ENCODE measurements around the gene LRMDA.
"Not testable (repeated sequence)": the region's sequence is repeated elsewhere in the genome, so short reads cannot be mapped to it uniquely, and the experiment has no call there.

The LRMDA gene

DNA sequence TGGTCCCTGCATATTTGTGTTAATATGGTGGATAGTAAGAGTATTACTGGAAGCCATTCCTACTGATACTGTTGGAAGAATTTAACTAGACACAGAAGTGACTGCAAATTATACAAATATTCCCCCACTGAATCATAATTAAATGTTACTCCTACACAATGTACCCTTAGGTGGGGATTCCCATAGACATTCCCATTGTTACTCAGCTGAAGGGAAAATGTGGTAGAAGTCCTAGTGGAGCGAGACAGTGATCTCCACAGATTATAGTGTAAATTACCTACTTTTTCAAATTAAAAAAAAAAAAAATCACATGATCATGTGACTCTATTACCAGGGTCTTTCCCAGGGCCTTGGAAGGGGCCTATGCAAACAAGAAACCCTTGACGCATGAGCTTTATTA lies 611.8 kb downstream of the LRMDA start:
- DNase-seq (ENCODE audit: low read depth), result no peak
- no peak overlapping the region for H3K4me3 ChIP-seq (ENCODE audit: low read depth, low read length)

DNA sequence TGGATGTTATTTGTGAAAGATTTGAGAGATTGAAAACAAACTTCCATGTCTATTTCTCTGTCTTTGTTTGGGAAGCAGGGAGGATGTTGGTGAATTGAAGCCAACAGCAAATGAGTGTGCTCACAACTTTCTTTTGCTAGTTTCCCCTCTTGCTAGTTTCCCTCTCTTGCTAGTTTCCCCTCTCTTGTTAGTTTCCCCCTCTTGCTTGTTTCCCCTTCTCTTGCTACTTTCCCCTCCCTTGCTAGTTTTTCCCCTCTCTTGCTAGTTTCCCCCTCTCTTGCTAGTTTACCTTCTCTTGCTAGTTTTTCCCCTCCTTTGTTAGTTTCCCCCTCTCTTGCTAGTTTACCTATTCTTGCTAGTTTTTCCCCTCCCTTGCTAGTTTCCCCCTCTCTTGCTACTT lies 613.3 kb downstream of the LRMDA start:
- DNase-seq (ENCODE audit: low read depth), result no peak

DNA sequence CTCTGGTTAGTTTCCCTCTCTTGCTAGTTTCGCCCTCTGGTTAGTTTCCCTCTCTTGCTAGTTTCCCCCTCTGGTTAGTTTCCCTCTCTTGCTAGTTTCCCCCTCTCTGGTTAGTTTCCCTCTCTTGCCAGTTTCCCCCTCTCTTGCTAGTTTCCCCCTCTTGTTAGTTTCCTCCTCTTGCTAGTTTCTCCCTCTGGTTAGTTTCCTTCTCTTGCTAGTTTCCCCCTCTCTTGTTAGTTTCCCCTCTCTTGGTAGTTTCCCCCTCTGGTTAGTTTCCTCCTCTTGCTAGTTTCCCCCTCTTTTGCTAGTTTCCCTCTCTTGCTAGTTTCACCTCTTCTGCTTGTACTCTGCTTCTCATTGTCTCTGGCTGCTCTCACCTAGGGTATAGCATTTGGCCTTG lies 613.8 kb downstream of the LRMDA start:
- DNase-seq (ENCODE audit: low read depth), result no peak
- H3K4me3 ChIP-seq (ENCODE audit: low read depth, low read length), result no peak overlapping the region

More for the DNA sequence above, 613.3 kb downstream of the LRMDA start:
- H3K4me3 ChIP-seq (ENCODE audit: low read depth, low read length), result no peak overlapping the region

DNA sequence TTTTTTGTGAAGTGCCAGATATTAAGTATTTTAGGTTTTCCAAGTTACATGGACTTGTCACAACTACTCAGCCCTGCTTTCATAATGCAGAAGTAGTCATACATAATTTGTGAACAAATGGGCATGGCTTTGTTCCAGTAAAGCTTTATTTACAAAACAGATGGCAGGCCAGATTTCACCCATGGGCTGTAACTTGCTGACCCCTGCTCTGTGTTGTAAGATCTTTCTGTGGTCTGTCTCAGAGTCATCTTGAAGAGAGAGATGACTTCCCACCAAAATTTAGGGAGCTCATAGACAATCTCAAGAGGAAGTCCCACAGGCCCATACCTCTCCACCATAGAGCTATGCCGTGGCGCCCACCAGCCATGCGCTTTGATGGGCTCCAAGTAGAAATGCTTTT lies 616.1 kb downstream of the LRMDA start:
- no peak for DNase-seq (ENCODE audit: low read depth)
- H3K4me3 ChIP-seq (ENCODE audit: low read depth, low read length), result no peak overlapping the region

DNA sequence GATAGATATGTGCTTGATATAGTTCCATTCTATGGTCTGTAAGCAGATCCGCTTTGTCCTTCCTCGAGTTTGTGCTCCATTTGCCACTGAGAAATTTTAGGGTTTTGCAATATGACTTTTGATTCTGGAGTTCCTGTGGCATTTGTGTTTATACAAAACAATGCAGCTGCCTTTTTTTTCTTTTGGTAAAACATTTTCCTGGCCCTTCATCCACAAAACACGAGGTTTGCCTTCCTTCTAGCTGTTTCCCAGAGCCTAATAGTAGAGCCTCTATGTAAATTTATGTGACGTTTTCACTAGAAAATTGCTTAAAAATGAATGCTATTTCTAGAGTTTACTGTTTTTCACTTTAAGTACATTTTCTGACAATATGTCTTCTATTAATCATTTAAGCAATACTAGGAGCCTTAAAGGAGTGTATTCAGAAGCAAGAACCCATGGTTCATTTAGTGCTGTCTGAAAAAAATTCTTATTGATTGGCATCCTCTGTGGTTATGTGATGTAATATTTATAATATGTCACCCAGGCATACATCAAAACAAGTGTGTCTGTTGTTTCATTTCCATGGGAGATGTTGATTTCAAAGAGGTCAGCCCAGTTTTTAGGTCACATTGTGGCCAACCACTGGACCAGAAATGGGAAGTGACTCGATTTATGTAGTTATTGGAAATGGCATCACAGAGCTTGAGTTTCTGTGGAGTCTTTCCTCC lies 618.3 kb downstream of the LRMDA start:
- no peak for DNase-seq (ENCODE audit: low read depth)
- H3K4me3 ChIP-seq (ENCODE audit: low read depth, low read length), result no peak overlapping the region

DNA sequence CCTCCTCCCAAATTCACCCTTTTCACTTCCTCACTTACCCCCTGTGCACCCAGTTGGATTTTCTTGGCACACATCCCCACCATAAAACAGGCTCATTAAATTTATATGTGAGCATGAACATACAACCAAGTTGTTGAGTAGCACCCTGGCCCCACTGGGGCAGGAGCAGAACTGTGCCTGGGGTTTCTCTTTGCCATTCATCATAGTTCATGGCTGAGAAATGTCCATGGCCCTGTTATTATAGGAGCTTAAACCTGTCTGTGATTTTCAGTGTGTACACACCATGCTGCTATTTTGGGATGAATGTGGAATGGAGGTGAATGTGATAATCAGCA lies 618.8 kb downstream of the LRMDA start:
- H3K4me3 ChIP-seq (ENCODE audit: low read depth, low read length), result no peak overlapping the region
- DNase-seq (ENCODE audit: low read depth), result no peak

DNA sequence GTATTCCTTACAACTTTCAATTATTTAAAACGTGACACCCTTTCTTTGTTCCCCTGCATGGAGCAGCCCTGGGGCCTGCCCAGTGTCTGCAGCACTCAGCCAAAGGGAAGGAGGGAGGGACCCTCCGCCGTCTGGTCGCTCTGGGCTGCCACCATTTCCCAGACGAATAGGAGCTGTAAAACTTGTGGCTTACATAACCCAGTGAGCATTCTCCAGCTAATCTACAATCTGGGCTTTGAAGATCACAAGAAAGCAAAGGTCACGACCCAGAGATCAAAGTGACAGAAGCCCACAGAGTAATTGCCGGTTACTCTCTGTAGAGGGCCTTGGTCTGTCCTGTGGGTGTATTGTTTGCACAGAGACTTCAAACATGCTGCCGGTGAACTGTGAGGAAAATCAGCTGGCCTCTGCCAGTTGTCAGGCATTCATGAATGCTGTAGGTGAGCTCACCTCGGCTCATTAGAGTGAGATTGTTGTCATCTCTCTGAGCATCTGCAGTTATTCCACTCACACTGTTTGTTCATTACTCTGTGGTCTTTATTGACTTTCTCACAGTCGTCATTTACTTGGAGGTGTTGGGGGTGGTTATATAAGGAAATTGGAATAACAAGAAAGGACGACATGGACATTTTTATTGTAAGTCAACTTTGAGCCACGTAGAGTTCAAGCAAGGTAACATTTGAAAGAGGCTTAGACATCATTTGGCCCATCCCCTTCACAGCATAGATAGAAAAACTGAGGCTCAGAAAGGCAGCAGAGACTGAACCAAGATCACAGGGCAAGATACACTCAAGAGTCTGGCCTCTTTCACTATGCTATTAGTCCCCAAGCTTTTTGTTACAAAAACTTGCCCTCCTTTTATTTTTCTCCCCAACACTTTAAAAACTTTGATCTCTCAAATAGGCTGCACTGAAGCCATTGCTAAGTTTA lies 619.8 kb downstream of the LRMDA start:
- DNase-seq (ENCODE audit: low read depth), result no peak
- H3K4me3 ChIP-seq (ENCODE audit: low read depth, low read length), result no peak overlapping the region

DNA sequence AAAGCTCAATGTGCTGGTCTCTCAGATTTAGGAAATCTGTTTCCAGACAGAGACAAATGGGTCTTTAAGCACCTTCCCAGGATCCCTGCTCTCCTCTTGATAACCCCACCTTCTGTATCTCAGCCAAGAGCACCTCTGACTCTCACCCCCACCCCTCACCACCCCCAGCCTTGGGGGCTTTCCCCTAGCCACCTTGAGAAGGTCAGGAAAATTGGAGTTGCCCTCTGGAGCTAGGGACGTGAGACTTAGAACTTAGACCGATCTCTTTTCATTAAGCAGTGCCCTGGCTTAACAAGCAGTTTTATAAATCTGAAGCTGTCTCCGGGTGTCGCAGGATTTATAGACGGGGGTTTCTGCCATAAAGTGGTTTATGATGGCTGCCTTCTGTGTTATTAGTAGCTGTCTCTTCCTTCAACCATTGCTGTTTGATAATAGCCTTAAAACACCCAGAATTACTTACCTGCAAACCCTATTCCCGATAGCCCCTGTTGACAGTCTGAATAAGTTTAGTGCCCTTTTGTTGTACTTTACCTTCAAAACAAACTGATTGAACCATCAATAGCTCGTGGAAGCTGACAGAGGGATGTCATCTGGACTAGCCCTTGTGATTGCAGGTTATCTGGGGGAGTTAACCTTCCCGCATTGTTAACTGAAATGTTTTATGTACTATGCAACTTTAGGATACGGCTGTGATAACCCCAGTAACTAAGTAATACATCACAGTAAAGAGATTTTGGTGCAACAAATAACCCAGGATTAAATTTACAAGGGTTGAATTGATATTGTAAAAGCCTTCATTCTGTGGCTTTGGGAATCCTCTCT lies 621.5 kb downstream of the LRMDA start:
- H3K4me3 ChIP-seq (ENCODE audit: low read depth, low read length), result no peak overlapping the region
- no peak for DNase-seq (ENCODE audit: low read depth)

DNA sequence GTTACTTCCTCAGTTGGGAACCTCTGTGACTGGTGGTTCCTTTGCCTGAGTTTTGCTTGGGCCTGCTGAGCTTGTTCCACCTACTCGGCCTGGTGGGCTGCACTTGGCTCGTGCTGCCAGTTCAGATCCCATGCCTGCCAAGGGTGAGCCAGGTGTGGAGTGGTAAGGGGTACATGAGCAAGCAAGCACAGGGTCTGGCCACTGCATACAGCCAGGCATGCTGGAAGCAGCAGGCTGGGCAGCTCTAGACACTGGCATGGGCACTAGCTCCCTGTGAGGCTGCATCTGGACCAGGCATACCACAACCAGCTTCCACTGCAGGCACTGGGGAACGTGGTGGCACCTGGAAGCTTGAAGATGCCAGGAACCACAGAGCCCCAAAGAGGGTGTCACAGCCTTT lies 624.0 kb downstream of the LRMDA start:
- no peak overlapping the region for H3K4me3 ChIP-seq (ENCODE audit: low read depth, low read length)
- DNase-seq (ENCODE audit: low read depth), result no peak

DNA sequence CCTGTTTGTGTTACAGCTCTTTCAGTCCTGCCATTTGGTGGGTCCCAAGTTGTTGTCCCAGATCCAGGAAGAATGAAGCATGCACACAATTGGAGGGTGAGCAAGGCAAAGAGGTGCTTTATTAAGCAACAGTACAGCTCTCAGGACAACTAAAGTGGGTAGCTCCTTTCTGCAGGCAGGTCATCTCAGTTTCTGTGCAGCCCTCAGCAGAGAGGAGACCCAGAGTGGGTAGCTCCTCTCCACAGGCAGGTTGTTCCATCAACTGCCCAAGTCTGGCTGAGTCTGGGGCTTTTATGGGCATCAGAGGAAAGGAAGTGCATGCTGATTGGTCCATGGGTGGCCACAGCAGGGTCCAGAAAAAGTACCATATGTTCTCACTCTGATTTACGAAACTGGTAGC lies 624.5 kb downstream of the LRMDA start:
- DNase-seq (ENCODE audit: low read depth), result no peak

DNA sequence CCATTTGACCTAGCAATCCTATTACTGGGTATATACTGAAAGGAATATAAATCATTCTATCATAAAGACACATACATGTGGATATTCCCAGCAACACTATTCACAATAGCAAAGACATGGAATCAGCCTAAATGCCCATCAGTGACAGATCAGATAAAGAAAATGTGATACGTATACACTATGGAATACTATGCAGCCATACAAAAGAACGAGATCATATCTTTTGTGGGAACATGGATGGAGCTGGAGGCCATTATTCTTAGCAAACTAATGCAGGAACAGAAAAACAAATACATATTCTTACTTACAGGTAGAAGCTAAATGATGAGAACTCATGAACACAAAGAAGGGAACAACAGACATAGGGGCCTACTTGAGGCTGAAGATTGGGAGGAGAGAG lies 629.6 kb downstream of the LRMDA start:
- DNase-seq (ENCODE audit: low read depth); H3K4me3 ChIP-seq (ENCODE audit: low read depth, low read length): not testable (repeated sequence)

More for the DNA sequence above, 624.5 kb downstream of the LRMDA start:
- H3K4me3 ChIP-seq (ENCODE audit: low read depth, low read length), result no peak overlapping the region

DNA sequence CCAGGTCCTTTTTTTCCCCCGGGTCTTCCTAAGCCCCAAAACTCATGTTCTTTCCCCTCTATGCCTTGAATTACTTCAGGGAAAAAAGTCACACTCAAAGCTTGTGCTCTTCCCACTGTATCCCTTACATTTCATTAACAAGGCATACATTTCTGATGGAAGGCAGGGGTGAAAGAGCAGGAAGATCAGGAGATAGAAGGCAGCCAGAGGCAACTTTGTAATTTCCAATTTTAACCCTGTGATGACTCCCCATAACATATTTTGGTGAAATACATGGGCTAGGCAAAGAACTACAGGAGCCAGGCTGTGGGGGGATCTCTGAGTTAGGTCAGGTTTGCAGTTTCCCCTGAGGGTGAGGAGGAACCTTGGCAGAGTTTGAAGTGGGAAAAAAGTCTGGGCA lies 635.0 kb downstream of the LRMDA start:
- no peak overlapping the region for H3K4me3 ChIP-seq (ENCODE audit: low read depth, low read length)
- no peak for DNase-seq (ENCODE audit: low read depth)

DNA sequence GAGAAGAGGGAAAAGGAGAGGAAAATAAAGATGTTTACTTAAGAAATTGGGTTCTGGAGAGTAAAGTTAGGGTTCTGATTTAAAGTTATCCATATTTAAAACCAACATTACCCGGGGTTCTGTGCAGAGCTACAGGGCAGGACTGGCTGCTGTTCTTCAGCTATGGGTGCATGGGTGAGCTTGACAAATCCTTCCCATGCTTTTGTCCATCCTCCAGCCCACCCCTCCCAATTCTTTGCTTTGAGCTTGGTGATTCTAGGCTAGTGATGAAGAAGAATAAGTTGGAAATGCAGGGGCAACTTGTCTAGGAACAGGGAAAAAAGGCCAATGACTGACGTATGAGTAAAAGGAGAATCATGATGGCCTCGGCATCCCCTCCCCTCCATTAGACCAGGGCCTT lies 636.0 kb downstream of the LRMDA start:
- H3K4me3 ChIP-seq (ENCODE audit: low read depth, low read length), result no peak overlapping the region
- no peak for DNase-seq (ENCODE audit: low read depth)

DNA sequence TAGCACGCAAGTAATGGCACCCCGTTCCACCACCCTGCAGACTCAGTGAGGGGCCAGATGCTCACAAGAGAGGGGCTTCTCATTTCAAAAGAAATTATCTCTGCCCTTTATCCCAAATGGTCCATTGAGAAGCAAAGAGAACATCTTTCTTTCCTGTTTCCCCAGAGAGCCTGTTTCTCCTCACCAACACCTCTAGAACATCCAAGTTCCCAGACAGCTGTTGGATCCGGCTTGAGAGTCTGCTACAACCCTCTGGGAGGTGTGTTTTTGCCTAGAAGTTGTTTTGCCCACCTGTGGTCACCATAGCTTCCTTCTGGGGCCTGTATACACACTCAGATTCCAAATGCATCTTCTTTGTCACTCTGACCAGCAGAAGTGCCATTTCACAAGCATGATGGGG lies 637.4 kb downstream of the LRMDA start:
- no peak overlapping the region for H3K4me3 ChIP-seq (ENCODE audit: low read depth, low read length)
- DNase-seq (ENCODE audit: low read depth), result no peak

DNA sequence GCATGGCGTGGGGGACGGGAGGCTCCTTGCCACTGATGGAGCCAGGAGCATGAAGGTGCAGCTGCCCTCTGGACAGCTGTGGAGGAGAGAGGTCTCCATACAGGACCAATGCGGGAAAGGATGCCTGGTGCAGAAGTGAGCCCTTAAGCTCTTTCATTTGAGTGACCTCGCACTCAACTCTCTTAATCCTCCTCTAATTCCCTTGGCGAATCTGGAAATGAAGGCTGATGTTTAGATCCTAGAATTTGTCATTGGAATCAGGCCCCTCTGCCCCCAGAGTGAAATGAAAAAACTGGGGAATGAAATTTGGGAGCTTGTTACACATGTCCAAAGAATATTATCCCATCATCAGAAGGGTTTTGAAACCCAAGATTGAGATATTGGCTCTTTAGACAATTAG lies 639.5 kb downstream of the LRMDA start:
- DNase-seq (ENCODE audit: low read depth), result no peak
- H3K4me3 ChIP-seq (ENCODE audit: low read depth, low read length), result no peak overlapping the region

DNA sequence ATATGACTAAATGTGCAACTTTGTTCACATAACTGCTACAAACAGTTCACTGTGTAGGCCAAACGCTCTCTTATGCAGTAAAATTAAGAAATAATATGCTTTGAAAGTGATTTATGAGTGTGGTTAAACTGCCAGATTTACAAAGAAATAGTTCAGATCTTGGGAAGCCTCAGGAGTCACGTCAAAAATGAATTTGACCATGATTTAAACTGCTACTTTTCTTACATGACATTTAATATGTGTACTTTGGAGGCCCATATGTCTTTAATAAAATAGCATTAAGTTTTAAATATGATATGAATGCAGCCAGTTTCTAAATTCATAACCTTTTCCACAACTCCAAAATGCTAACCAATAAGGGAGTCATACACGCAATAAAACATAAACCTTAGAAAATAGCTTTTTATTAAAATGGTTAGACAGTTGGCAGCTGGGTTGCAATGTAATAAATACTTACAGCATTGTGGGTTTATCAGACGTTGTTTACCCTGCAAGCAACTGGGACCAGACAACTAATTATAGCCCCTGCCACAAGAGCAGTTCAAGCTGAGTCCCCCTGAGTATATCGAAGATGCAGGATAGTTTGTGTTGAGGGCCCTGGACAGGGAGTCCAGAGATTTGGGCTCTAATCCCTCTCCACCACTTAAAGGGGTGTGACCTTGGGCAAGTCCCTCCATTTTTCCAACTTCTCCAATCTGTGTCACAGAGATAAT lies 640.4 kb downstream of the LRMDA start:
- no peak for DNase-seq (ENCODE audit: low read depth)
- H3K4me3 ChIP-seq (ENCODE audit: low read depth, low read length), result no peak overlapping the region

DNA sequence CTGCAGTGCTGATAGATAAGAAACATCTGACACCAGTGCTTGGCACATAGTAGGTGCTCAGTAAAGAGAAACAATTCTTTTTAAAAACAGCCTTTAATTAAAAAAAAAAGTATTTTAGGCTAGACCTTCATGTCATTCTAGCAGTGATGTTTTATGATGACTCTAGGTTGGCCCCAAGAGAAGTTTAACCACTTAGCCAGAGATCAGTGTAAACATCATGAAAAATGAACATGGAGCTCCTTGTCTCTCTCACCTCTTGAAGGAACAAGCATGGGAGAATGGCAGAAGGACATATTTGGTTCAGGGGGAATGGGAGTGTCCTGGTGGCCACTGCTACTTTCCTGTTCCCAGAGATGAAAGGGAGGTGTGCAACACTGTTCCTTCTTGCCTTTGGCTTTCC lies 641.0 kb downstream of the LRMDA start:
- H3K4me3 ChIP-seq (ENCODE audit: low read depth, low read length), result no peak overlapping the region
- DNase-seq (ENCODE audit: low read depth), result no peak

DNA sequence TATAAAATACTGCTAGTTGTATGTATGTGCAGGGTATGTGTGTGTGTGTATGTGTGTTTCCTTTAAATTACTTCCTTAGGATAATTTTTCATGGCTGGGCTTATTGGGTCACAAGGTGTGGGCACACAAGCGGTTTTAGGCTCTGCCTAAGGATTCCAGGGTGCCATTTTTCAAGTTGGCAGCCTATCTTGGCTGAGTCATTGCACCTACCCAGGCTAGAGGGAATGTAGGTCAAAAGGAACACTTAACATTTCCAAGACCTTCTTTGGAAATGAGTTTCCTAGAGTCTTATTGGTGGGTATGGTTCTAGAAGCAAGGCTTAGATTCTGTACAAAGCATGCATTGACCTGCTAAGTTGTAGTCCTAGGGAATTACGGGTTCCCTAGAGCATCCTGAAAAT lies 642.1 kb downstream of the LRMDA start:
- DNase-seq (ENCODE audit: low read depth), result no peak
- no peak overlapping the region for H3K4me3 ChIP-seq (ENCODE audit: low read depth, low read length)

DNA sequence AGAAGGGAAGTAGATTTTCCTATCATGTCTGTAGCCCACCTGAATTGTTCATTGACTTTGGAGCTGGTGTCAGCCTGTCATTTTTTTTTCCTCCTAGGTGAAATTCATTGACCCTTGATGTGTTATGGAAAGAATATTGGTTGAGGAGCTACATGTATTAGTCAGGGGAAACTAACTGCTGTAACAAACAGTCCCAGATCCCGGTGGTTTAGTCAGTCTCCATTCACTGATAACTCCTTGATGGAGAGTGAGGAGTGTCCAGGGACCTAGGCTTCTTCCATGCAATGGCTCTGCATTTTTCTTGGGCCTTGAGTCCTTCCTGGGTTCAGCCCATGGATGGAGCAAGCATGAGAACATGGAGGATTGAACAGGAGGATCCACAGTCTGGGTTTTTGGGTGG lies 643.2 kb downstream of the LRMDA start:
- no peak for DNase-seq (ENCODE audit: low read depth)
- H3K4me3 ChIP-seq (ENCODE audit: low read depth, low read length), result no peak overlapping the region

DNA sequence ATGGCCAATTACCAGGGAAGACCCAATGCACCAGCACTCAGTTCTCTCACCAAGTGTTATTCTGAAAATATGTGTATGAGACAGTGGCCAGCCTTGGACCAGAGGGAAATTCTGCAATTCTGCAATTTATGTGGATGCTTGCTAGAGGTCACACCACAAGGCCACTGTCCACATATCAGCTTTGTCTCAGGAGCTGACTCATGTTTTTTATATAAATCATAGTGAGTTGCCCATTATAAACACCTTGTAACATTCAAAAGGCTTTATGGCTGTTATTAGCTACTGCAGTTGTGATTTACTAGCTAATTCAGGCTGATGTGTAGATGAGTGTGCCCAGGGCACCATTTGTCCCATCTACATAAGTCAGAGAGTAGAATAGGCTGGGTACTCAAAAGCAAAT lies 649.0 kb downstream of the LRMDA start:
- peak; percentile 84 for DNase-seq (ENCODE audit: low read depth)
- H3K4me3 ChIP-seq (ENCODE audit: low read depth, low read length), result no peak overlapping the region

All from skeletal muscle cell (primary cell).